ENCODE results near the gene C19orf18.

GRCh38 chr19:57978586-57979289 lies 4.4 kb upstream of the C19orf18 start:
- no peak for TF ChIP-seq POLR2A (IDR thresholded peaks at IDR 0.05)
- TF ChIP-seq, protein P1, sequence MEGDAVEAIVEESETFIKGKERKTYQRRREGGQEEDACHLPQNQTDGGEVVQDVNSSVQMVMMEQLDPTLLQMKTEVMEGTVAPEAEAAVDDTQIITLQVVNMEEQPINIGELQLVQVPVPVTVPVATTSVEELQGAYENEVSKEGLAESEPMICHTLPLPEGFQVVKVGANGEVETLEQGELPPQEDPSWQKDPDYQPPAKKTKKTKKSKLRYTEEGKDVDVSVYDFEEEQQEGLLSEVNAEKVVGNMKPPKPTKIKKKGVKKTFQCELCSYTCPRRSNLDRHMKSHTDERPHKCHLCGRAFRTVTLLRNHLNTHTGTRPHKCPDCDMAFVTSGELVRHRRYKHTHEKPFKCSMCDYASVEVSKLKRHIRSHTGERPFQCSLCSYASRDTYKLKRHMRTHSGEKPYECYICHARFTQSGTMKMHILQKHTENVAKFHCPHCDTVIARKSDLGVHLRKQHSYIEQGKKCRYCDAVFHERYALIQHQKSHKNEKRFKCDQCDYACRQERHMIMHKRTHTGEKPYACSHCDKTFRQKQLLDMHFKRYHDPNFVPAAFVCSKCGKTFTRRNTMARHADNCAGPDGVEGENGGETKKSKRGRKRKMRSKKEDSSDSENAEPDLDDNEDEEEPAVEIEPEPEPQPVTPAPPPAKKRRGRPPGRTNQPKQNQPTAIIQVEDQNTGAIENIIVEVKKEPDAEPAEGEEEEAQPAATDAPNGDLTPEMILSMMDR (IDR thresholded peaks at IDR 0.05) = no peak
